ENCODE measurements around the gene RARA.

Gene RARA

DNA sequence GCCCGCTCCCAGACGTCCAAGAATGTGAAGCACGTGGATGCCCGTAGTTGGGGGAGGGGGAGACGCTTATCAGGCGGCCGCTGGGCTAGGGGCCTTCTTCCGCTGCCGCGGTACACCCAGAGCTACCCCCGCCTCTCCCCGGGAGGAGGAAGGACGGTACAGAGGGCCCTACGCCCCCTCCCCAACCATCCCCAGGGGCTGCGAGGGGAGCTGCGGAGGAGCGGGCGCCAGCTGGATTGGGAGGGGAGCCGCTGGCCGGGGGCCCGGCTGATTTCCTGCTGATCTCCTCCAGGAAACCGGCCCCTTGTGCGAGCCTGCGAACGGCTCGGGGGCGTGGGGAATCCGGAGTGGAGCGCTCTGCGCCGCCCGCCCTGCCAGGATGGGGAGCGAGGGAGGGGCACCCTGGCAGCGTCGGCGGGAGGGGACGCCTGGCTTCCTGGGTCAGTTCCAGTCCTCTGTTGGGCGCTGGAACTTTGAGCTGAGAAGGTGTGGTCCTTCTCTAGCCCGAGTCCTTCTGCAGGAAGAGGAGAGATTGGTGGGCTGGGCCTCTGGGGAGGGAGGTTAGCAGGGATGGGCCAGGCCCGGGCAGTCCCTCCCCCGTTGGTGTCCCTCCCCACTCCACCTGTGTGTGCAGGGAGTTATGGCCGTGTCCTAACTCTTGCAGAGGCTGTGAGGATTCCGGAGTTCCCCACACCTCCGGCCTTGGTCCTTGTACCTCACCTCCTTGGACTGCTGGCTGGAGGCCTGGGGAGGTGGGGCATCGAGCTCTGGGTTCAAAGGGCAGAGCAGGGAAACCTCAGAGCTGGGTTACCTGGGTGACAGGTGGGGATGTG is 36.4 kb downstream of the RARA start:
- peak overlapping the region; percentile 9 for H3K4me3 Mint-ChIP-seq
- H3K27ac Mint-ChIP-seq = peak overlapping the region; percentile 56
- peak; percentile 55 for DNase-seq
- H3K27me3 Mint-ChIP-seq = no peaks in the 10 kb centered on the region
- CTCF ChIA-PET = interaction anchor here (0.7 to 3.6 kb wide), 8 partner anchors 9 to 143 kb away, joined by 3 to 15 read pairs (median 4); no protein-coding TSS in a partner anchor
- peaks cover 84% of the 10 kb centered on the region for H3K4me1 Mint-ChIP-seq
- peaks cover 28% of the 10 kb centered on the region for H3K36me3 Mint-ChIP-seq
- no peaks in the 10 kb centered on the region for H3K9me3 Mint-ChIP-seq

GRCh38 chr17:40345994-40346764 is 37.2 kb downstream of the RARA start:
- DNase-seq = no peak
- Mint-ChIP-seq H3K36me3 (peaks cover 25% of the 10 kb centered on the region), H3K27ac (peak overlapping the region; percentile 68)

GRCh38 chr17:40346765-40347158 is 37.8 kb downstream of the RARA start:
- Mint-ChIP-seq H3K27ac (peak overlapping the region; percentile 73), H3K9me3 (no peaks in the 10 kb centered on the region), H3K36me3 (peaks cover 26% of the 10 kb centered on the region), H3K27me3 (no peaks in the 10 kb centered on the region), H3K4me3 (peak overlapping the region; percentile 12), H3K4me1 (peaks cover 75% of the 10 kb centered on the region)
- no peak for DNase-seq
- CTCF ChIA-PET = interaction anchor here (0.9 to 2.3 kb wide), 3 partner anchors 30 to 46 kb away, joined by 3 to 15 read pairs (median 10); no protein-coding TSS in a partner anchor

More at GRCh38 chr17:40345994-40346764, 37.2 kb downstream of the RARA start:
- Mint-ChIP-seq H3K4me1 (peaks cover 77% of the 10 kb centered on the region), H3K4me3 (peak overlapping the region; percentile 26), H3K9me3 (no peaks in the 10 kb centered on the region), H3K27me3 (no peaks in the 10 kb centered on the region)
- CTCF ChIA-PET = interaction anchor here (0.7 to 3.6 kb wide), 5 partner anchors 8 to 144 kb away, joined by 3 to 15 read pairs (median 10); no protein-coding TSS in a partner anchor

DNA sequence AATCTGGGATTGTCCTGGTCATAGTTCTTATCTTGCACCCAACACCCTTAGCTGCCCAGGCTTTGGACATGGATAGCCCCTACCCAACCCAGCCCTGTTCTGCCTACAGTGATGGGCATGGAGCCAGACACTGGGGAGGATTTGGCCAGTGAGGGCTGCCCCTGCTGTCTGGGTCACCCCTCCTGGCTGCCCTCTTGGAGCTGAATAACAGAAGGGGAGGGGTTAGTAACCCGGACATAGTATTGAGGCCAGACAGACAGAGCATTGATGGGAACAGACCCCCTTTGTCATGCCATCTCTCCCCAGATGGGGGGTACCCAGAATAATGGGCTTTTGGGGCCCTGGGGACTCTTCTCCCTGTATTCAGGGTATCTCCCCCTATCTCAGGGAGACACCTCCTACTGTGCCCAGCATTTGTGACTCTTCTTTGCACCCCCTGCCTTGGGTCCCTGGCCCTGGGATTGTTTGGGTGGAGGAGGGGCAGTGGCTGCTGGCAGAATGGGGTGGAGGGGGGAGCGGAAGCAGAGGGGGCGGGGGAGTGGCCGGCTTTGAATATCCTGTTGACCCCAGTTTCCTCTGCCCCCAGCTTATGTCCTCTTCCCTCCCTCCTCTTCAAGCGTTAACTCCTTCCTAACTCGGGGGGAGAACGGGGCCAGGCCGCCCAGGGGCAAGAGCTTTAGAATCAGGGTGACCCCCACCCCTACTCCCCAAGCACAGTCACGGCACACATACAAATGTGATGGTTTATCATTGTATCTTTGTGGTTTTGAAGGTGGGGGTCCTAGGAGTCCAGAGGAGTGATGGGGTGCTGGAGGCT is 38.5 kb downstream of the RARA start:
- H3K27ac Mint-ChIP-seq = peak overlapping the region; percentile 76
- peaks cover 33% of the 10 kb centered on the region for H3K36me3 Mint-ChIP-seq
- H3K27me3 Mint-ChIP-seq = no peaks in the 10 kb centered on the region
- CTCF ChIA-PET = interaction anchor here (0.9 to 1.5 kb wide), 3 partner anchors 40 to 47 kb away, joined by 3 to 6 read pairs (median 3); no protein-coding TSS in a partner anchor
- peaks cover 79% of the 10 kb centered on the region for H3K4me1 Mint-ChIP-seq
- no peaks in the 10 kb centered on the region for H3K9me3 Mint-ChIP-seq
- no peak overlapping the region for H3K4me3 Mint-ChIP-seq
- DNase-seq = no peak

DNA sequence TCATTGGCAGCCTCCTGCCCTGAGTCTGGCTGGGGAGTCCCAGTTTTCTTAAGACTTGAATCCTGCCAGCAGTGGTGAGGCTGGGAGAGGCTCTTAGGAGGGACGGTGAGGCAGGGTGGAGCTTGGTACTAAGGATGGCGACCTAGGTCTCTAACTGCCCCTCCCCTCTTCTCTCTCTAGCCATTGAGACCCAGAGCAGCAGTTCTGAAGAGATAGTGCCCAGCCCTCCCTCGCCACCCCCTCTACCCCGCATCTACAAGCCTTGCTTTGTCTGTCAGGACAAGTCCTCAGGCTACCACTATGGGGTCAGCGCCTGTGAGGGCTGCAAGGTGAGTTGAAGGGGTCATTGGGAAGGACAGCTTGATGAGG is 39.1 kb downstream of the RARA start:
- Mint-ChIP-seq H3K36me3 (peaks cover 33% of the 10 kb centered on the region), H3K4me1 (peaks cover 79% of the 10 kb centered on the region), H3K9me3 (no peaks in the 10 kb centered on the region), H3K4me3 (no peak overlapping the region), H3K27ac (peak overlapping the region; percentile 76), H3K27me3 (no peaks in the 10 kb centered on the region)
- CTCF ChIA-PET = interaction anchor here (0.7 to 1.5 kb wide), 3 partner anchors 41 to 55 kb away, joined by 3 to 6 read pairs (median 3); no protein-coding TSS in a partner anchor
- DNase-seq = no peak

DNA sequence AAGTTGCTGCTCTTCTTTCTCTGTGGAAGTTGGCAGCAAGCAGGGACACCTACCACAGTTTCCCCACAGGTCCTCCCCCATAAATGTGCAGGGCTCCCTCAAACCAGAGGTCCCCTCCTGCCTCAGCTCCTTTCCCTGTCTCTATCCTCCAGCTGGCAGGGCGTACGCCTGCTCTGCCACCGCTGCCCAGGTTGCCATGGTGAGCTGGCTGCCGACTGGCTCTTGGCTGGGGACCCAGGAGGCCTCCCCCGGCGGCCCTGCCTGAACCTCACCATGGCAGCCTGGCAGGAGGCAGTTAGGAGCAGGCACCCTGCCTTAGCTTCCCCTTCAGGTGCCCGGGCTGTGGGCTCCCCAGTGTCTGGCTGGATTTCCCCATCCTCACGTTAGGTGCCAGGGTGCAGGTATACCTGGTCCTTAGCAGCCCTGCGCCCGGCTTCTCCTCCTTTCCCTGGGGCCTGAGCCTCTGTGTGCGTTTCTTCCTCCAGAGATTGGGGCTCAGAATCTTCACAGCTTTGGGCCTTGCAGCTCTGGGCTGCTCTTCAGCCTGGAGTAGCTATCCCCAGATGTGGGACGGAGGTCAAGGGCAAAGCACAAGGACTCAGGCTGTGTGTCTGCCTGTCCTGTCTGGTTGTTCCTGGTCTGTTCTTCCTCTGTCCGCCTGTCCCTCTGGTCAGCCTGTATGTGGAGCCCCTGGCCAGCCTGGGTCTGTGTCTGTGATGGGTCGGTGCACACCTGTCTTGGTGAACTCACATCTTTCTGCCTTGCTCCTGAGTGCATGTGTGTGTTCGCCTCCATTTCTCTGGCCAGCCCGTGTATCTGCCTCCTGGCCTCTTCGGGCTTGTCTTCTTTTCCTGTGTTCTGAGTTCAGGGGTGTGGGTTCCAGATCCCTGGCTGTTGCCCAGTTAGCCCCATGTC is 39.8 kb downstream of the RARA start:
- Mint-ChIP-seq H3K27ac (peak overlapping the region; percentile 62), H3K9me3 (no peaks in the 10 kb centered on the region), H3K4me3 (no peak overlapping the region), H3K36me3 (peaks cover 29% of the 10 kb centered on the region), H3K4me1 (peaks cover 73% of the 10 kb centered on the region), H3K27me3 (no peaks in the 10 kb centered on the region)
- DNase-seq = no peak
- CTCF ChIA-PET = interaction anchor here (0.6 to 1.5 kb wide), 4 partner anchors 41 to 147 kb away, joined by 3 to 6 read pairs (median 4); no protein-coding TSS in a partner anchor

DNA sequence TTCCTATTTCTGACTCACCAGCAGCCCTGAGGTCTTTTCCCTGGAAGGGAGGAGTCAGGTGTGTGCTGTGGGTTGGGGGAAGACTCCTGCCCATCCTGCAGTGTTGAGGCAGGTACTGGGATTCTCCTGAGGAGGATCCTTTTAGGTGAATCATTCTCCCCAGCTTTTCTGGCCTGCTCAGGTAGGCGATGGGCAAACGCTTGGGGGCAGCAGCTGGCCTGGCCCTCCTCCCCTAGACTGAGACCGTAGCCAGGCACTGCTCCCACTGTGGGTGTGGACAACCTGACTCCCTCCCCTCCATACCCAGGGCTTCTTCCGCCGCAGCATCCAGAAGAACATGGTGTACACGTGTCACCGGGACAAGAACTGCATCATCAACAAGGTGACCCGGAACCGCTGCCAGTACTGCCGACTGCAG is 40.5 kb downstream of the RARA start:
- DNase-seq = no peak
- CTCF ChIA-PET = interaction anchor here (0.6 to 1.5 kb wide), 3 partner anchors 42 to 147 kb away, joined by 3 to 6 read pairs (median 4); no protein-coding TSS in a partner anchor
- Mint-ChIP-seq H3K27ac (peak overlapping the region; percentile 74), H3K36me3 (peaks cover 32% of the 10 kb centered on the region), H3K4me1 (peaks cover 69% of the 10 kb centered on the region), H3K27me3 (no peaks in the 10 kb centered on the region), H3K9me3 (no peaks in the 10 kb centered on the region), H3K4me3 (no peak overlapping the region)

DNA sequence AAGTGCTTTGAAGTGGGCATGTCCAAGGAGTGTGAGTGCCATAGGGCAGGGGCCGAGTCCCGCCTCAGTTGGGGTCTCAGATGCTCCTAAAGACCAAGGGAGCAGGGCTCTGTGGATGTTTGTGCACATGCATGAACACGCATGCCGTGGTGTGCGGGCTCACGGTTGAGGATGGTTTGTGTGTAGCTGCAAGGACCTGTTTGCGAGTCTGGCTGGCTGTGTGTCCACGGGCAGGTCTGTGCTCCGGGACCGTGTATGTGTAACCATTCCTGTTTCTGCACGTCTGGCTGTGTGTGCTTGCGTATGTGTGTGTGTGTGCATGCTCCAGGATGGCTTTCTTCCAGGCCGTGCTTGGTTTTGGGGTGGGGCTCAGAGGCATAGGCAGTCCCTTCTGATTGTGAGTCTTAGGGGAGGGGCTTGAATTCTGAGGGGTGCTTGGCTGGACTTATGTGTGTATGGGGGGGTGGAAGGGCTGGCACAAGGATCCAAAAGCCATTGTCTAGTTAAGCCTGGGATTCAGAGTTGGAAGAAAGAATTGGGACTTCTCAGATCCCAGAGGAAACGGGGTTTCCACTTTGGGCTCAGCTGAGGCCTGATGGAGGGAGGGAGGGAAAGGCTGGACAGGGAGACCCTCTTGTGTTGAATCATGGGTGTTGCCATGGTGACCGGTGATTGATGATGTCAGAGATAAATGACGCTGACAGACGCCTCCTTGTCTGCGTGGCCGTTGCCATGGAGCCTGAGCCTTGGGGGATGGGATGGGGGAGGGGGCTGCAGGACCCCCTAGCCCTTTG is 41.1 kb downstream of the RARA start:
- Mint-ChIP-seq H3K36me3 (peaks cover 36% of the 10 kb centered on the region), H3K27ac (no peak overlapping the region), H3K9me3 (no peaks in the 10 kb centered on the region), H3K4me3 (no peak overlapping the region), H3K27me3 (no peaks in the 10 kb centered on the region), H3K4me1 (peaks cover 67% of the 10 kb centered on the region)
- DNase-seq = no peak
- CTCF ChIA-PET = no interaction called here

DNA sequence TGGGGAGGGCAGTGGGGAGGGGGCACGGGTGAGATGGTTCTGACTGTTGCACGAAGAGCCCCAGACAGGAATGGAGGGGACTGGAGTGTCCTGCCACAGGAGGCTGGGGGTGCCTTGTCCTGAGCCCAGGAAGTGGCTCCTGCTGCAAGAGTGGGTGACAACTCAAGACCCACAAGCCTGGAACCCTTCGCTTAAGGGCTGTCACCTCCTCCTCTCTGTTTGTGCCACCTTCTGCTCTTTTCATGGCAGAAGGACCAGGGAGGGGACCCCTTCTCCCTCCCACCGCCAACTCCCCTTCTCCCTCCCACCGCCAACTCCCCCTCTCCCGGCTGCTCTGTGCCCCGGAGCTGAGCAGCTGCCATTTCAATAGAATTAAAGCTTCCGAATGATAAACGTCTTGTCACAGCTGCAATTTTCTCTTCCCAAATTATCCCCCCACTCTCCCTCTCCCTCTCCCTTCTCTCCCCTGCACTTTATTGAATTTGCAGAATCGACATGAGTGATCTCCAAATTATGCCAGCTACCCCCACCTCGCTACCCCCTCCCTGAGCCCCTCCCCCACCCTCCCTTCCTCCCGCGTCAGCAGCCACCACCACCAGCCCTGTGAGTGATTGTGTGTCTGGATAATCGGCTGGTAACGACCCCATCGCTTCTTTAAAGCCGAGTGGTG is 41.8 kb downstream of the RARA start:
- CTCF ChIA-PET = interaction anchor here (2.8 to 14.2 kb wide), 3 partner anchors 11 to 46 kb away, joined by 11 to 370 read pairs (median 48); partner anchors contain the start of gene RARA
- Mint-ChIP-seq H3K4me3 (no peak overlapping the region), H3K27ac (no peak overlapping the region), H3K9me3 (no peaks in the 10 kb centered on the region), H3K27me3 (no peaks in the 10 kb centered on the region), H3K4me1 (peaks cover 60% of the 10 kb centered on the region), H3K36me3 (peaks cover 43% of the 10 kb centered on the region)
- DNase-seq = no peak

- no peak overlapping the region for H3K27ac Mint-ChIP-seq
Observed at GRCh38 chr17:40351359-40352236, 42.6 kb downstream of the RARA start.

GRCh38 chr17:40352237-40352778 is 43.3 kb downstream of the RARA start:
- CTCF ChIA-PET = interaction anchor here (1.0 to 14.2 kb wide), 8 partner anchors 9 to 324 kb away, joined by 3 to 370 read pairs (median 4); partner anchors contain the start of gene RARA
- Mint-ChIP-seq H3K27me3 (no peaks in the 10 kb centered on the region), H3K27ac (peak overlapping the region; percentile 35), H3K9me3 (no peaks in the 10 kb centered on the region), H3K36me3 (peaks cover 47% of the 10 kb centered on the region), H3K4me1 (peaks cover 47% of the 10 kb centered on the region), H3K4me3 (no peak overlapping the region)
- DNase-seq = no peak

More at GRCh38 chr17:40351359-40352236, 42.6 kb downstream of the RARA start:
- Mint-ChIP-seq H3K36me3 (peaks cover 43% of the 10 kb centered on the region), H3K4me3 (no peak overlapping the region), H3K9me3 (no peaks in the 10 kb centered on the region), H3K4me1 (peaks cover 54% of the 10 kb centered on the region), H3K27me3 (no peaks in the 10 kb centered on the region)
- CTCF ChIA-PET = interaction anchor here (1.0 to 14.2 kb wide), 7 partner anchors 8 to 324 kb away, joined by 3 to 370 read pairs (median 4); partner anchors contain the start of gene RARA
- DNase-seq = no peak

All from activated naive CD4-positive, alpha-beta T cell treated with anti-CD3 and anti-CD28 coated beads, Interleukin-2, amount 10 ng/mL, durations not matched to agents 7 days and 5 days (primary cell).